GM18511 (cell line): ENCODE data around the gene PRR12.

ENCODE experiments used
- ATAC-seq: cut with Tn5 transposase; IDR thresholded peaks from one replicate; pipeline ENCODE4 v1.9.1; 2021; ENCODE audit warnings: mild to moderate bottlenecking, moderate library complexity; ENCODE audit not compliant: unreplicated experiment

Gene PRR12

DNA sequence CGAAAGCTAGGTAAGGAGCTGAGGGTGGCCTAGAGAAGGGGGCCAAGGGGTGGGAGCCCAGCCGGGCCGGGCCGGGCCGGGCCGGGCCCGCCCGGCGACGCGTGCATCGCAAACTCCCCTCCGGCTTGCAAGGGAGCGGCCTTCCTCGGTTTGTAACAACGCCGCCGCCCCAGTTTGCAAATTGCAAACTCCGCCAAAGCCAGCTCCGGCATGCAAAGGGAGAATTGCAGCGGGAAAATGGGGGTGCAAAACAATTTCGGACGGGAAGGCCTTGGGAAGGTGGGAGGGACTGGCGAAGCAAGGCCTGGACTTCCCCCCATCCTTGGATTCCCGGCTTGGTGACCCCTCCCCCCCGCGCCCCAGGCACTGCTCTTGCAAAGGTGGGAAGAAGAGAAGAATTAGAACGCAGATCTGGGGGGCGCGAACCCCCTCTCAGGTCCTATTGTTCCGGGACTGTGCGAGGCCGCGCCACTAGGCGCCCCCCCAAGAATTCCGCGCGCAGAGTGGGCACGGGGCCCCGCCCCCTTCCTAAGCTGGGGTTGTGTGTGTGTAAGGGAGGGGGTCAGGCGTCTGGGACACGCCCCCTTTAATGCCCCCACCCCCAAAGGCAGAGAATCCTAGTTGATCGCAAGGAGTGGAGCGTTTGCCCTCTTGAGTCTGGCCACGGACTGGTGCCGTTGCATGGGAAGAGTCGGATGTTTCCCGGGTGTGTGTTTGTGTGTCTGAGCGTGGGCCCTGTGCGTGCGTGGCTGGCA is 926 bp downstream of the PRR12 start:
- peak; percentile 1 for ATAC-seq

DNA sequence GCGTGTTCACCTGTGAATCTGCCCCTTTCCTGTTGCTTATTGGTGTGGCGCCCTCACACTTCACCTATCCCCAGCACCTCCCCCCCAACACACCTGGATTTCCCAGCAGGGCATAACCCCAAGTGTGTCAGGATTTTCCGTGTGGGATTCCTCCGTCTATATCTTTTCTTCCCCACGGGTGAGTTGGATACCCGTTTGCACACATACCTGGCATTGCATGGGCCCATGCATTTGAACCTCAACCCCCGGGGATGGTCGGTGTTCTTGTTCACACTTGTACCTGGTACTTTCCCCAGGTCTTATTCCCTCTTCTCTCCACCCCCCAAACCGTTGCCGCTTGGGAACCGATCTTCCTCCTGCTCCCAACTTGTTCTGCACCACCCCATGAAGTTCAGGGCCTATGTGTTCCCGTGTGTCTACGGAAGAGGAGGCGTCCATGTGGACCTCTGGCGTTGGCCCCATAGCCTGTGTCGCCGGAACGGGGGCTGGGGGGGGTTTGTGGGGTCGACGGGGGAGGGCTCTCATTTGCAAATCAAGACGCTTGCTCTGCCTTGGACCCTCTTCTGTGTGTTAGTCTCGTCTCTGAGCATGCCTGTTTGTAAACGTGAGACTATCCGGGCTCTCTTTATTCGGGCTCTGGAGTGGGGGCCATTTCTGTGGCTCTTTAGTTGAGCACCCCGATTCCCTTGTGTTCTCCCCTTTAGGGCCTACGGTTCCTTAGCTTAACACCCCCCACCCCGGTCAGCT is 1.7 kb downstream of the PRR12 start:
- ATAC-seq: no peak

DNA sequence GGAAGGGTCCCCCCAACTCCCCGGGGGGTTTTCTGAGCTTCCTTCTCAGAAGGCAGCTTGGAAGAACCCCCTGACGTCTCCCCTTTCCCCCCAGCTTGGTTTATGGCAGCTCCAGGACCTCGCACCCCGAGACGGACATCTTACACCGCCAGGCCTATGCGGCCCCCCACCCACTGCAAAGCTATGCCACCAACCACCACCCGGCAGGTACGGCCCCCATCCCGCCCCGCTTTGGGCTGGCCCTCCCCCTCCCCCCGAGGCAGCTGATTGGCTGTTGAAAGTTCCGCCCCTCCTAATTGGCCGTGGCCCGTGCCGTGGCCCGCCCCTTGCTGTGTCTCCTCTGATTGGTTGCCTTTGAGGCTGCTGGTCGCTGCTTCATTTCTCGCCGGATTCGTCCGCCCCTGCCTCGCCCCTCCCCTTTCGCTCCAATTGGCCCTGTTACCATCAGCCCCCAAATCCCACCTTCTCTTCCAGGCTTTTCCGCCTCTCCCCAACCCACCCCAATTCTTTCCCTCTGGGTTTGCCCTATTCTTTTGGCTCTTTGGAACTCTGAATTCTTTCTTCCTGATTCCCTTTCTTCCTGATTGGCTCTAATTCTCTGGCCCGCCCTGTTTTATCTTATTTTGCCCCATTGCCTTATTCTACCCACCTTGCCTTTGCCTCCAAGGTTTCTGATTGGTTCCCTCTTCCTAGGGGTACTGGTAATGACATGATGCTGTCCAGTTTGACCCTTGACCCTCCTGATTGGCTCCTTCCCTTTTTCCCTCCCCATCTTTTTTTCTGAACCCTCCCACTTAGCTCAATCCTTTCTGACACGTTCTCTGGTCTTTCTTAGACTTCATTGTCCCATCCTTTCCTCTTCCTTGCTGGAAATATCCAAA is 2.5 kb downstream of the PRR12 start:
- ATAC-seq: peak; percentile 55

DNA sequence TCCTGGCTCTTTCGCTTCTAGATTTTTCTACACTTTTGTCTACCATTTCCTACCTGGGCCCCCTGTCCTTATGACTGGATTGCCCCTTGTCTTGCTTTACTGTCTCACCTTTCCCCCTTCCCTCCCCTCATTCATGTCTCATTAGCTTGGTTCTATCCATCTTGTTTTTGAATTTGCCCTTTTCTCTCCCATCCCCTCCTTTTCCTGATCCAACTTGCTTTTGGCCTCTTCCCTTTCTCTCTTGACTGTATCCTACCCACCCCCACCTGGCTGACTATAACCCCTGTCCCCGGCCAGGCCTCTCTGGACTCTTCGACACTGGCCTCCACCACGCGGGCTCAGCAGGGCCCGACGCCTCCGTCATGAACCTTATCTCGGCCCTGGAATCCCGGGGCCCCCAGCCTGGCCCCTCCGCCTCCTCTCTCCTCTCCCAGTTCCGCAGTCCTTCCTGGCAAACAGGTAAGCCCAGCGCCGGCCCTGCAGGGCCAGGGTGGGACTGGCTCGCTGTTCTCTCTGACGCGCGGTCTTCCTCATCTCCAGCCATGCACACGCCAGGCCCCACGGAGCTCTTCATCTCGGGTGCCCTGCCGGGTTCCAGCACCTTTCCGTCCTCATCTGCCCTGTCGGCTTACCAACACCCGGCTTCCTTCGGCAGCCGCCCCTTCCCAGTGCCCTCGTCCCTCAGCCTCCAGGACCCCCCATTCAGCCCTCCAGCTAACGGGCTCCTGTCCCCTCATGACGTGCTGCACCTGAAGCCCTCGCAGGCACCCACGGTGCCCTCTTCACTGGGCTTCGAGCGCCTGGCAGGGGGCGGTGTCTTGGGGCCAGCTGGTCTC is 3.4 kb downstream of the PRR12 start:
- no peak for ATAC-seq

DNA sequence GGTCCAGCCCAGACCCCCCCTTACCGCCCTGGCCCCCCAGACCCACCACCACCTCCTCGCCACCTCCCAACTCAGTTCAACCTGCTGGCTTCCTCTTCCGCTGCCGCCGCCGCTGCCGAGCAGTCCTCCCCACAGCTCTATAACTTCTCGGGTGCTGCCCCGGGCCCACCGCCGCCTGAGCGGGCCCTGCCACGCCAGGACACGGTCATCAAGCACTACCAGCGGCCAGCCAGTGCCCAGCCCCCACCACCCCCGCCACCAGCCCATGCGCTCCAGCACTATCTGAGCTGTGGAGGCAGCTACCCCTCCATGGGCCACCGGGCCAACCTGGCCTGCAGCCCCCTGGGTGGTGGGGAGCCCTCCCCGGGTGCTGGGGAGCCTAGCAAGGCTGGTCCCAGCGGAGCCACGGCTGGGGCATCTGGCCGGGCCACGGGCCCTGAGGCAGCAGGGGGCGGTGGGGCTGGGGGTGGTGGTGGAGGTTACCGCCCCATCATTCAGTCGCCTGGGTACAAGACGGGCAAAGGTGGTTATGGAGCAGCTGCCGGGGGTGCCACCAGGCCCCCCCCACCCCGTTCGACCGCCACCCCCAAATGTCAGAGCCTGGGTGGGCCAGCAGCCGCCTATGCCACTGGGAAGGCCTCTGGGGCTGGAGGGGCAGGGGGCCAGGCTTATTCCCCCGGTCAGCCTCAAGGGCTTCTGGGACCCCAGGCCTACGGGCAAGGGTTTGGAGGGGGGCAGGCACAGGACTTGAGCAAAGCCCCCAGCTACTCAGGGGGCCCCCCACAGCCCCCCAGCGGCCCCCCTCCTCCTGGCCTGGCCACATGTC is 4.2 kb downstream of the PRR12 start:
- no peak for ATAC-seq

DNA sequence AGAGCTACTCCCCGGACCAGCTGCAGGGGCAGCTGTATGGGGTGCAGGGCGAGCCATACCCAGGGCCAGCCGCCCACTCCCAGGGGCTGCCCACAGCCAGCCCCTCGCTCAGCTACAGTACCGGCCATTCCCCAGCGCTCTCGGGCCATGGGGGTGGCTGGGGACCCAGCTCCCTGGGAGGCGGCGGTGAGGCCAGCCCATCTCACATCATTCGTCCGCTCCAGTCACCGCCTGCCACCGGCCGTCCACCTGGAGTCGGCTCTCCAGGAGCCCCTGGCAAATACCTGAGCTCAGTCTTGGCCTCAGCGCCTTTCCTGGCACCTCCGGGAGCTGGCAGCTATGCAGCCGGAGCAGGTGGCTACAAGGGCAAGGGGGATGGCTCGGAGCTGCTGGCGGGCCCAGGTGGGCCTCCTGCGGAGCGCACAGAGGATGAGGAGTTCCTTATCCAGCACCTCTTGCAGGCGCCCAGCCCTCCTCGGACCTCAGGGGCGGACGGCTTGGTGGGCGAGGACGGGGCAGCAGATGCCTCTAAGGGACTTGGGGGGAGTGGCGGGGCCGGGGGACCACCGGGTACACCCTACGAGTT is 4.9 kb downstream of the PRR12 start:
- ATAC-seq: no peak

DNA sequence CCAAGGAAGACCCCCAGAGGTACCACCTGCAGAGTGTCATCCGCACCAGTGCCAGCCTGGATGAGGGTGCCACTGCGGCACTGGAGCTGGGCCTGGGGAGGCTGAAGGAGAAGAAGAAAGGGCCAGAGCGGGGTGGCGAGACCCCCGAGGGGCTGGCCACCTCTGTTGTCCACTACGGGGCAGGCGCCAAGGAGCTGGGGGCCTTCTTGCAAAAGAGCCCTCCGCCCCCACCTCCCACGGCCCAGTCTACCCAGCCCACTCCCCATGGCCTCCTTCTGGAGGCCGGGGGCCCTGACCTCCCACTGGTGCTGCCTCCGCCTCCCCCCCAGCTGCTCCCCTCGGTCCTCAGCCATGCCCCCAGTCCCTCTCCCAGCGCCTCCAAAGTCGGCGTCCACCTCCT is 5.4 kb downstream of the PRR12 start:
- no peak for ATAC-seq

DNA sequence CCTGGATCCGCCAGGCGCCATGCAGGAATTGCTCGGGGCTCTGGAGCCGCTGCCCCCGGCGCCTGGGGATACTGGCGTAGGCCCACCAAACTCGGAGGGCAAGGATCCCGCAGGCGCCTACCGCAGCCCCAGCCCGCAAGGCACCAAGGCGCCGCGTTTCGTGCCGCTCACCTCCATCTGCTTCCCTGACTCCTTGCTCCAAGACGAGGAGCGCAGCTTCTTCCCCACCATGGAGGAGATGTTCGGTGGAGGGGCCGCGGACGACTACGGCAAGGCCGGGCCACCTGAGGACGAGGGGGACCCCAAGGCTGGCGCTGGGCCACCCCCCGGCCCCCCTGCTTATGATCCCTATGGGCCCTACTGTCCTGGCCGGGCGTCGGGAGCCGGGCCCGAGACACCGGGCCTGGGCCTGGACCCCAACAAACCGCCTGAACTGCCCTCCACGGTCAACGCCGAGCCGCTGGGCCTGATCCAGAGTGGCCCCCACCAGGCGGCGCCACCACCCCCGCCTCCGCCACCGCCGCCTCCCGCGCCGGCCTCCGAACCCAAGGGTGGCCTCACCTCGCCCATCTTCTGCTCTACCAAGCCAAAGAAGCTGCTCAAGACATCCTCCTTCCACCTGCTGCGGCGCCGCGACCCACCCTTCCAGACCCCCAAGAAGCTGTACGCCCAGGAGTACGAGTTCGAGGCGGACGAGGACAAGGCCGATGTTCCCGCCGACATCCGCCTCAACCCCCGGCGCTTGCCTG is 6.1 kb downstream of the PRR12 start:
- ATAC-seq: no peak

DNA sequence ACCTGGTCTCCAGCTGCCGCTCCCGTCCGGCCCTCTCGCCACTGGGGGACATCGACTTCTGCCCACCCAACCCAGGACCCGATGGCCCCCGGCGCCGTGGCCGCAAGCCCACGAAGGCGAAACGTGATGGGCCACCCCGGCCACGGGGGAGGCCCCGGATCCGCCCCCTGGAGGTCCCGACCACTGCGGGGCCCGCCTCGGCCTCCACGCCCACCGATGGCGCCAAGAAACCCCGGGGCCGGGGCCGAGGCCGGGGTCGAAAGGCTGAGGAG is 6.7 kb downstream of the PRR12 start:
- ATAC-seq: no peak

DNA sequence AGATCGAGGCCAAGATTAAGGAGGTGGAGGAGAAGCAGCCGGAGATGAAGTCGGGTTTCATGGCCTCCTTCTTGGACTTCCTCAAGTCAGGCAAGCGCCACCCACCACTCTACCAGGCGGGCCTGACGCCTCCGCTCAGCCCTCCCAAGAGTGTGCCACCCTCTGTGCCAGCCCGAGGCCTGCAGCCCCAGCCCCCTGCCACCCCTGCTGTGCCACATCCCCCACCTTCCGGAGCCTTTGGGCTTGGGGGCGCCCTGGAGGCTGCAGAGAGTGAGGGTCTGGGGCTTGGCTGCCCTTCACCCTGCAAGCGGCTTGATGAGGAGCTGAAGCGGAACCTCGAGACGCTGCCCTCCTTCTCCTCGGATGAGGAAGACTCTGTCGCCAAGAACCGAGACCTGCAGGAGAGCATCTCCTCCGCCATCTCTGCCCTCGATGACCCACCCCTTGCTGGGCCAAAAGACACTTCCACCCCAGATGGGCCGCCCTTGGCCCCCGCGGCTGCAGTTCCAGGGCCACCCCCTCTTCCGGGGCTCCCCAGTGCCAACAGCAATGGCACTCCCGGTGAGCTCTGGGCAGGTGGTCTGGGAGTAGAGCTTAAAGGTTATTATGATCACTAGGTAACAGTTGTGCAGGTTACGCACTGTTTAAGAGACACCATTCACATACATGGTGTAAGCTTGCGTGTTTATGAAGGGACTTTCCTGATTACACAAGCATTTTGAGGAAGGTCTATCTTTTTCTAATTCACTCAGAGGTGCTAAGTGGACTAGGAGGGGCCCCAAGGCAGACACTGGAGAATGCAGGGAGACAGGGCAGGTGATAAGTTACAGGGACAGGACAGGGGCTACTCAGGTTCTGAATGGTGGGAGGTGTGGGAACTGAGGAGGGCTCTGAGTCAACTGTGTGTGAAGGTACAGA is 8.7 kb downstream of the PRR12 start:
- no peak for ATAC-seq

DNA sequence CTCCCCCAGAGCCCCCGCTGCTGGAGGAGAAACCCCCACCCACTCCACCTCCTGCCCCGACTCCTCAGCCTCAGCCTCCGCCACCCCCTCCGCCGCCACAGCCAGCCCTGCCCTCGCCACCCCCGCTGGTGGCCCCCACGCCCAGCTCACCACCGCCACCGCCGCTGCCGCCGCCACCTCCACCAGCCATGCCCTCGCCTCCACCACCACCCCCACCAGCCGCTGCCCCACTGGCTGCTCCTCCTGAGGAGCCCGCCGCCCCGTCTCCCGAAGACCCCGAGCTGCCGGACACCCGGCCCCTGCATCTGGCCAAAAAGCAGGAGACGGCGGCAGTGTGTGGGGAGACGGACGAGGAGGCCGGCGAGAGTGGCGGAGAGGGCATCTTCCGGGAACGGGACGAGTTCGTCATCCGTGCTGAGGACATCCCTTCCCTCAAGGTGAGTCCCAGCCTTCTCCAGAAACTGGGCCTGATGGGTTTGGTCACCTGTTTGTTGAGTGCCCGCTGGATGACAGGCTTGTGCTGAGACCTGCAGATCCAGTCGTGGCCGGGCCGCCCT is 10.6 kb downstream of the PRR12 start:
- ATAC-seq: no peak

DNA sequence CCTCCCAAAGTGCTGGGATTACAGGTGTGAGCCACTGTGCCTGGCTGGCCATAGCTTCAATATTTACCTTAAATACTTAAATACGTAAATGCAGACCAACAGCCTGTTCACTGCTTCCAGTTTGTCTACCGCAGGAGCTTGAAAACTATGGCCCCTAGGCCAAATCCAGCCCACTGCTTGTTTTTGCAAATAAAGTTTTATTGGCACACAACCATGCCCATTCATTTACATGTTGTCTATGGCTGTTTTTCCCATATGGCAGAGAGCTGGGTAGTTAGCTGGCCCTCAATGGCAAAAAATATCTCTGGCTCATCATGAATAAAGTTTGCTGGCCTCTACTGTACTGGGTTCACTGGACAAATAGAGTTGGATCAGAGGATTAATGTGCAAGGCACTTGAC is 11.8 kb downstream of the PRR12 start:
- no peak for ATAC-seq

DNA sequence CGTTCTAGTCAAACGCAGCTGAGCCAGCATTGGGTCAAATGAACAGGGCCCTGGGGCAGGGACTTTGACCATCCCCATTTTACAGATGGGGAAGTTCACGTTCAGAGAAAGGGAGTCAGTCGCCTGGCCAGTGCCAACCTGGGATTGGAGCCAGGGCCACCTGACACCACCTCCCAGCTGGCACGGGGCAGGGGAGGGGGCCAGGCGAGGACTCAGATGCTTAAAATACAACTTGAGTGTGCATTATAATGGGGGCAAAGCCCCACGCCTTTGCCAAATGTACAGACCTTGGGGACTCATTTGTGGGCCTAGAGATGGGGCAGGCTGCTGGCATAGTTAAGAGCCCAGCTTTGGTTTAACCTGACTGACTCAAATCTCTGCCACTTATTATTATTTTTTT is 14.6 kb downstream of the PRR12 start:
- no peak for ATAC-seq

DNA sequence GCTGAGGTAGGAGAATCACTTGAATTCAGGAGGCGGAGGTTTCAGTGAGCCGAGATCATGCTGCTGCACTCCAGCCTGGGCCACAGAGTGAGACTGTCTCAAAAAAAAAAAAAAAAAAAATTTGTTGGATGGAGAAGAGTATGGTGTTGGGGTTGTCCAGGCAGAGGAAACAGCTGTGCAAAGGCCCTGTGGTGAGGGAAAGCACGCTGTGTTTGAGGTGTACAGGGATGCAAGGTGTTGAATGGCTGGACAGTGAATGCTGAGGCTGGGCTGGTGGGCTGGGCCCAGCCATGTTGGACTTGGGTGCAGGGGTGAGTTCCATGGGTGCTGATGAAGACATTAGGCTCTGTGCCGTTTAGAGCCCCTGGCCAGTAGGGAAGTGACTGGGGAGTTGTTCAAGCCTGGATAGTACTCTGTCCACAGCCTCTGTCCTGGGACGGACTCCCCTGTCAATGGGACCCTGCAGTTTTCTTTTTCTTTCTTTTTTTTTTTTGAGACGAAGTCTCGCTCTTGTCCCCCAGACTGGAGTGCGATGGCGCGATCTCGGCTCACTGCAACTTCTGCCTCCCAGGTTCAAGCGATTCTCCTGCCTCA is 18.6 kb downstream of the PRR12 start:
- no peak for ATAC-seq

DNA sequence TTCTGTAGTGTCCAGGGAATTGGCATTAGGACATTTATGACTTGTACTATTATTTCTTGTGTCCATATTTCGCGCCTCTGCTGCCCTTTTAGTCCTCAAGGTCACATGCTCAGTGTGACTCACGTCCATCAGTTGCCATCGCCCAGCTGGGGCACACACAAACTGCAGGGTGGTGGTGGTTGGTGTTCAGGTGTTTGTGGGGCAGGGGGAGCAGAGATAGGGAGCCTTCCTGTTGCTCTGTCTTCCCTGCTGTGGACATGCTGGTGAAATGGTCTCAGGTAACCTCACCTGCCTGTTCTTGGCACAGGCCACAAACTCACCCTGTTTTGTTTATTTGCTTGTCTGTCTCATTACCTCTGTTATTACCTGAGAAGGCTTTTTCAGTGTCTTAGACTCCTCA is 22.4 kb downstream of the PRR12 start:
- ATAC-seq: no peak

DNA sequence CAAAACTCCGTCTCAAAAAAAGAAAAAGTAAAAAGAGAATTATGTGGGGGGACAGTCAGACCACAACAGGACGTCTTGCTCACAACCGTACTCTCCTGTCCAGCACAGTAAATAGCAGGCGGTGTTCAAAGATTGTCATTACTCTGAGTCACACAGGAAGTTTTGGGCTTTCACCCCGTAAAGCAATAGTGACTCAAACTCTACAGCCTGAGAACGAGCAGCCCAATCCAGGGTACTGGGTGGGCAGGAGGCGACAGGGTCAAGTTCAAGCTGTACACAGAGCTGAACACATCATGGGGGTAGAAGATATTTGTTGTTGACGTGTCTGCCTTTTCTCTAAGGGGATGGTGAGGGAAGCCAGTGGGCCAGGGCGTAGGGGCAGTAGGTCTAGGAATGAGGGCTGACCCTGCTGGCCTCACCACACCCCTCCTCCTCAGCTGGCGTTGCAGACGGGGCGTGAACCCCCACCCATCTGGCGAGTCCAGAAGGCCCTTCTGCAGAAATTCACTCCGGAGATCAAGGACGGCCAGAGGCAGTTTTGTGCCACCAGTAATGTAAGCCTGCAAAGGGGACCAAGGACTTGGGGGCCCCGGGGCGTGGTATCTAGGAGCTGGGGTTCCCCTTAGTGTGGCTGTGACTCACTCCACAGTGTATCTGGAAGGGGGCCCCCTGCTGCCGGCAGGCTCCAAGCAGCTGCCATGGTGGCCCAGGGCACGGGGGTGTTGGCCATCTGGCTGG is 23.3 kb downstream of the PRR12 start:
- no peak for ATAC-seq

DNA sequence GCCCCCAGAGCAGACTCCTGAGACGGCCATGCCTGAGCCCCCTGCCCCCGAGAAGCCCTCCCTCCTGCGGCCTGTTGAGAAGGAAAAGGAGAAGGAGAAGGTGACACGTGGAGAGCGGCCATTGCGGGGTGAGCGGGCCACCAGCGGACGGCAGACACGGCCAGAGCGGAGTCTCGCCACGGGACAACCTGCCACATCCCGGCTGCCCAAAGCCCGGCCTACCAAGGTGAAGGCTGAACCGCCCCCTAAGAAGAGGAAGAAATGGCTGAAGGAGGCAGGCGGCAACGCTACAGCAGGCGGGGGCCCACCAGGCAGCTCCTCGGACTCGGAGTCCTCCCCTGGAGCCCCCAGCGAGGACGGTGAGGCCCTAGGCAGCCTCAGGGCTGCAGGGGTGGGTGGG is 24.9 kb downstream of the PRR12 start:
- ATAC-seq: no peak
